ENCODE measurements around the gene B3GLCT. TPM values are rescaled to one million over a fixed set of nuclear protein-coding genes. Genes with fewer than 3 reads are reported as not detected.

Gene B3GLCT
- total RNA-seq, 1 experiment from 2014 or later, result 1.7 TPM

DNA sequence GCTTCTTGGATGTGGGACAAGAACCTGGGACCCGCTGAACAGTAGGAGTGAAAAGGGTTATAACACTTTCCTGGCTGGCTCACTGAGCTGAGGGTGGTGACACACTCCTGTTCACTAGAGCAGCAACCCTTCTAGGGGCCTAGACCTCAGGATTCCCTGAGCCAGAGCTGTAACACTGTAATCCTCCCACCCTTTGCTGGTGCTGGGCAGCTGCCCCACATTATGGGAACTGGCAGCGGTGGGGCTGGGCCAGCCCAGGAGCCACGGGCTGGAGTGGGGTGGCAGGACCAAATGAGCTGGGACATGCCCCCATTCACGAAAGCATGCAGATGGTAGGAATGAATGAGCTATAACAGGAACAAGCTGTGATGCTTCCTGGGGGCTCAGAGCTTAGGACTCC lies 110.6 kb downstream of the B3GLCT start:
- CTCF ChIA-PET, result interaction anchor here (1.6 to 1.9 kb wide), 2 partner anchors 75 to 114 kb away, joined by 8 read pairs; no protein-coding TSS in a partner anchor
- POLR2A ChIA-PET, result no interaction called here
- DNase-seq (ENCODE audit: unreplicated experiment), result no peak
- no peaks in the 10 kb centered on the region for H3K27me3 Mint-ChIP-seq (ENCODE audit: insufficient read depth, unreplicated experiment)
- no peak overlapping the region for H3K27ac Mint-ChIP-seq (ENCODE audit: low read depth, unreplicated experiment)
- no TSS peak for BruUV-seq (replicated peaks)
- no peaks in the 10 kb centered on the region for H3K4me1 Mint-ChIP-seq (ENCODE audit: insufficient read depth, unreplicated experiment)
- H3K4me3 Mint-ChIP-seq (ENCODE audit: unreplicated experiment), result no peak overlapping the region
- intact Hi-C loops (cut with micrococcal nuclease), result no loop called here
- peaks cover 23% of the 10 kb centered on the region for H3K9me3 Mint-ChIP-seq (ENCODE audit: unreplicated experiment)
- no peaks in the 10 kb centered on the region for H3K36me3 Mint-ChIP-seq (ENCODE audit: insufficient read depth, unreplicated experiment)
- TF ChIP-seq, protein P1, sequence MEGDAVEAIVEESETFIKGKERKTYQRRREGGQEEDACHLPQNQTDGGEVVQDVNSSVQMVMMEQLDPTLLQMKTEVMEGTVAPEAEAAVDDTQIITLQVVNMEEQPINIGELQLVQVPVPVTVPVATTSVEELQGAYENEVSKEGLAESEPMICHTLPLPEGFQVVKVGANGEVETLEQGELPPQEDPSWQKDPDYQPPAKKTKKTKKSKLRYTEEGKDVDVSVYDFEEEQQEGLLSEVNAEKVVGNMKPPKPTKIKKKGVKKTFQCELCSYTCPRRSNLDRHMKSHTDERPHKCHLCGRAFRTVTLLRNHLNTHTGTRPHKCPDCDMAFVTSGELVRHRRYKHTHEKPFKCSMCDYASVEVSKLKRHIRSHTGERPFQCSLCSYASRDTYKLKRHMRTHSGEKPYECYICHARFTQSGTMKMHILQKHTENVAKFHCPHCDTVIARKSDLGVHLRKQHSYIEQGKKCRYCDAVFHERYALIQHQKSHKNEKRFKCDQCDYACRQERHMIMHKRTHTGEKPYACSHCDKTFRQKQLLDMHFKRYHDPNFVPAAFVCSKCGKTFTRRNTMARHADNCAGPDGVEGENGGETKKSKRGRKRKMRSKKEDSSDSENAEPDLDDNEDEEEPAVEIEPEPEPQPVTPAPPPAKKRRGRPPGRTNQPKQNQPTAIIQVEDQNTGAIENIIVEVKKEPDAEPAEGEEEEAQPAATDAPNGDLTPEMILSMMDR (IDR thresholded peaks at IDR 0.05; ENCODE audit: unreplicated experiment), result no peak

DNA sequence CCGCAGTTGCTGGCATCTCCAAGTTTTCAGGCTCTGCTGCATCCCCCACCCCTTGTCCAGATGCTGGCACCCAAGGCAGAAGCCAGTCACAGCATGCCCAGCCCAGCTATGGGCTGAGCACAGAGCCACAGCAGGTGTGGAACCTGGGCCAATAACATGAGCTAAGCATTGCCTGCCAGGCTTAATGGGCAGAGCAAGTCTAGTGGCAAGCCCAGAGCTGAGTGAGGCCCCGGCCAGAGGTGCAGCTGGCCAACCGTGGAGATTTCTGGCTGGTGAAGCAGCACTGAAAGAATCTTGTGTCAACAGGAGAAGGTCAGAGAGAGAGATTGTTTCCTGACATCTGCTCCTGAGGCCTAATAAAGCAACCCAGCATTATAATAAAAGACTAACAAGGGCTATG lies 111.0 kb downstream of the B3GLCT start:
- TF ChIP-seq, protein P1 (IDR thresholded peaks at IDR 0.05; ENCODE audit: unreplicated experiment), result no peak
- Mint-ChIP-seq H3K27ac (ENCODE audit: low read depth, unreplicated experiment) (no peak overlapping the region), H3K4me3 (ENCODE audit: unreplicated experiment) (no peak overlapping the region), H3K27me3 (ENCODE audit: insufficient read depth, unreplicated experiment) (no peaks in the 10 kb centered on the region), H3K4me1 (ENCODE audit: insufficient read depth, unreplicated experiment) (no peaks in the 10 kb centered on the region), H3K9me3 (ENCODE audit: unreplicated experiment) (peaks cover 24% of the 10 kb centered on the region), H3K36me3 (ENCODE audit: insufficient read depth, unreplicated experiment) (no peaks in the 10 kb centered on the region)
- ChIA-PET CTCF (interaction anchor here (1.6 to 1.9 kb wide), 2 partner anchors 75 to 113 kb away, joined by 8 read pairs; no protein-coding TSS in a partner anchor), POLR2A (interaction anchor here (1.5 kb wide), 1 partner anchor 11 kb away, joined by 7 read pairs; no protein-coding TSS in a partner anchor)
- peak; percentile 47 for DNase-seq (ENCODE audit: unreplicated experiment)
- BruUV-seq (replicated peaks), result no TSS peak
- intact Hi-C loops (cut with micrococcal nuclease), result no loop called here

DNA sequence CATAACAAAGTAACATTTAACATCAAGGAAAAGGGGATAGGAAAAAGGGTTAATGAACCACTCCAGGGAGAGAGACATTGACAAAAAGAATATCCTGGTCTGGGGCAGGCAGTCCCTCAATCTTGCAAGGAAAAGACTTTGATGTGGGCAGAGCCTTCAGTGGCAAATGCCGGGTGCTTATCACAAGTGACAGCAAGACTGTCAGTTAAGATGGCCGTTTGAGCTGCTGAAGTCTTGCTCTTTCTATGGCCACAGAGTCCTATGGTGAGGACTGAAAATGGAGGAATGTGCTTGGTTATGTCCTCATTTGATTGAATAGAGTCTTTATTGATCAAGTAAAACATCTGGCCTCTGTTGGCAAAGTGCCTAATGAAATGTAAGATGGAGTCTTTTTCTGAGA lies 112.1 kb downstream of the B3GLCT start:
- Mint-ChIP-seq H3K27me3 (ENCODE audit: insufficient read depth, unreplicated experiment) (no peaks in the 10 kb centered on the region), H3K36me3 (ENCODE audit: insufficient read depth, unreplicated experiment) (no peaks in the 10 kb centered on the region)
- no TSS peak for BruUV-seq (replicated peaks)

DNA sequence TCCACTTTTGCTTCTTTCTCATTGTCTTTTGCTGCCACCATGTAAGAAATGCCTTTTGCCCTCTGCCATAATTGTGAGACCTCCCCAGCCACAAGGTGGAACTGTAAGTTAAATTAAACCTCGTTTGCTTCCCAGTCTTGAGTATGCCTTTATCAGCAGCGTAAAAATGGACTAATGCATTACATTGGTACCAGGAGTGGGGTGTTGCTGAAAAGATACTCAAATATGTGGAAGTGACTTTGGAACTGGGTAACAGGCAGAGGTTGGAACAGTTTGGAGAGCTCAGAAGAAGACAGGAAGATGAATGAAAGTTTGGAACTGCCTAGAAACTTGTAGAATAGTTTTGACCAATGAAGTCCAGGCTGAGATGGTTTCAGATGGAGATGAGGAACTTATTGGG lies 115.2 kb downstream of the B3GLCT start:
- no peak for DNase-seq (ENCODE audit: unreplicated experiment)
- CTCF ChIA-PET, result no interaction called here
- intact Hi-C loops (cut with micrococcal nuclease), result no loop called here
- Mint-ChIP-seq H3K27me3 (ENCODE audit: insufficient read depth, unreplicated experiment) (no peaks in the 10 kb centered on the region), H3K4me3 (ENCODE audit: unreplicated experiment) (no peak overlapping the region), H3K27ac (ENCODE audit: low read depth, unreplicated experiment) (no peak overlapping the region), H3K4me1 (ENCODE audit: insufficient read depth, unreplicated experiment) (no peaks in the 10 kb centered on the region), H3K36me3 (ENCODE audit: insufficient read depth, unreplicated experiment) (no peaks in the 10 kb centered on the region), H3K9me3 (ENCODE audit: unreplicated experiment) (peaks cover 13% of the 10 kb centered on the region)
- TF ChIP-seq, protein P1 (IDR thresholded peaks at IDR 0.05; ENCODE audit: unreplicated experiment), result no peak
- POLR2A ChIA-PET, result interaction anchor here (0.6 kb wide), 1 partner anchor 594 kb away, joined by 3 read pairs; no protein-coding TSS in a partner anchor
- BruUV-seq (replicated peaks), result no TSS peak

More for the DNA sequence above, 112.1 kb downstream of the B3GLCT start:
- ChIA-PET POLR2A (interaction anchor here (1.5 kb wide), 1 partner anchor 10 kb away, joined by 7 read pairs; no protein-coding TSS in a partner anchor), CTCF (no interaction called here)
- intact Hi-C loops (cut with micrococcal nuclease), result no loop called here
- no peak for DNase-seq (ENCODE audit: unreplicated experiment)
- no peak overlapping the region for H3K27ac Mint-ChIP-seq (ENCODE audit: low read depth, unreplicated experiment)
- no peaks in the 10 kb centered on the region for H3K4me1 Mint-ChIP-seq (ENCODE audit: insufficient read depth, unreplicated experiment)
- TF ChIP-seq, protein P1 (IDR thresholded peaks at IDR 0.05; ENCODE audit: unreplicated experiment), result no peak
- H3K9me3 Mint-ChIP-seq (ENCODE audit: unreplicated experiment), result peaks cover 24% of the 10 kb centered on the region
- H3K4me3 Mint-ChIP-seq (ENCODE audit: unreplicated experiment), result no peak overlapping the region

Data from MCF 10A (cell line).